ENCODE results near the gene TIMP3.

Gene TIMP3

GRCh38 chr22:32788904-32789624 is 12.4 kb upstream of the TIMP3 start:
- no peak for TF ChIP-seq CTCF (IDR thresholded peaks at IDR 0.05; ENCODE audit: extremely low read depth, missing control alignments)
- no peak for DNase-seq (ENCODE audit: low spot score)

- no peak for DNase-seq (ENCODE audit: low spot score)
- no peak for TF ChIP-seq CTCF (IDR thresholded peaks at IDR 0.05; ENCODE audit: extremely low read depth, missing control alignments)
These were observed 11.5 kb upstream of the TIMP3 start for GRCh38 chr22:32789797-32790620.

- no peak for DNase-seq (ENCODE audit: low spot score)
- TF ChIP-seq CTCF (IDR thresholded peaks at IDR 0.05; ENCODE audit: extremely low read depth, missing control alignments) = no peak
These were observed 10.4 kb upstream of the TIMP3 start for GRCh38 chr22:32791056-32791455.

- DNase-seq (ENCODE audit: low spot score) = no peak
- no peak for TF ChIP-seq CTCF (IDR thresholded peaks at IDR 0.05; ENCODE audit: extremely low read depth, missing control alignments)
These were observed 10.0 kb upstream of the TIMP3 start for GRCh38 chr22:32791485-32791884.

GRCh38 chr22:32793589-32793988 is 7.9 kb upstream of the TIMP3 start:
- TF ChIP-seq CTCF (IDR thresholded peaks at IDR 0.05; ENCODE audit: extremely low read depth, missing control alignments) = no peak

GRCh38 chr22:32794449-32795213 is 6.9 kb upstream of the TIMP3 start:
- no peak for DNase-seq (ENCODE audit: low spot score)
- TF ChIP-seq CTCF (IDR thresholded peaks at IDR 0.05; ENCODE audit: extremely low read depth, missing control alignments) = no peak

More at GRCh38 chr22:32793589-32793988, 7.9 kb upstream of the TIMP3 start:
- no peak for DNase-seq (ENCODE audit: low spot score)

All from GM20000 (cell line).